ENCODE measurements around the gene TCTN2.

Gene TCTN2

GRCh38 chr12:123732251-123732650, 61.3 kb downstream of the TCTN2 start:
- Histone ChIP-seq H3K9me3 (ENCODE audit: severe bottlenecking) (no peaks in the 10 kb centered on the region), H3K36me3 (ENCODE audit: low read depth) (peaks cover 53% of the 10 kb centered on the region), H3K27ac (ENCODE audit: poor library complexity, severe bottlenecking) (no peak overlapping the region), H3K4me1 (ENCODE audit: insufficient read depth, poor library complexity, severe bottlenecking) (no peaks in the 10 kb centered on the region), H3K27me3 (ENCODE audit: insufficient read depth, poor library complexity, severe bottlenecking) (no peaks in the 10 kb centered on the region), H3K4me3 (ENCODE audit: severe bottlenecking) (no peak overlapping the region)
- no peak for TF ChIP-seq CTCF (IDR thresholded peaks at IDR 0.05; ENCODE audit: poor library complexity, severe bottlenecking)
- no peak for ATAC-seq (ENCODE audit: low read depth)
- DNase-seq (ENCODE audit: low spot score), result no peak

- Histone ChIP-seq H3K9me3 (ENCODE audit: severe bottlenecking) (no peaks in the 10 kb centered on the region), H3K27me3 (ENCODE audit: insufficient read depth, poor library complexity, severe bottlenecking) (no peaks in the 10 kb centered on the region), H3K27ac (ENCODE audit: poor library complexity, severe bottlenecking) (no peak overlapping the region), H3K4me3 (ENCODE audit: severe bottlenecking) (no peak overlapping the region), H3K36me3 (ENCODE audit: low read depth) (peaks cover 55% of the 10 kb centered on the region), H3K4me1 (ENCODE audit: insufficient read depth, poor library complexity, severe bottlenecking) (no peaks in the 10 kb centered on the region)
- TF ChIP-seq CTCF (IDR thresholded peaks at IDR 0.05; ENCODE audit: poor library complexity, severe bottlenecking), result no peak
- DNase-seq (ENCODE audit: low spot score) (no peak), ATAC-seq (ENCODE audit: low read depth) (no peak)
Measured at GRCh38 chr12:123733229-123733628, 62.3 kb downstream of the TCTN2 start.

- peaks cover 63% of the 10 kb centered on the region for H3K36me3 ChIP-seq (ENCODE audit: low read depth)
Measured at GRCh38 chr12:123734268-123734667, 63.4 kb downstream of the TCTN2 start.

GRCh38 chr12:123741937-123742572, 71.1 kb downstream of the TCTN2 start:
- Histone ChIP-seq H3K27ac (ENCODE audit: poor library complexity, severe bottlenecking) (no peak overlapping the region), H3K4me3 (ENCODE audit: severe bottlenecking) (no peak overlapping the region), H3K27me3 (ENCODE audit: insufficient read depth, poor library complexity, severe bottlenecking) (no peaks in the 10 kb centered on the region), H3K4me1 (ENCODE audit: insufficient read depth, poor library complexity, severe bottlenecking) (no peaks in the 10 kb centered on the region), H3K36me3 (ENCODE audit: low read depth) (peaks cover 42% of the 10 kb centered on the region), H3K9me3 (ENCODE audit: severe bottlenecking) (no peaks in the 10 kb centered on the region)
- DNase-seq (ENCODE audit: low spot score) (no peak), ATAC-seq (ENCODE audit: low read depth) (no peak)
- TF ChIP-seq CTCF (IDR thresholded peaks at IDR 0.05; ENCODE audit: poor library complexity, severe bottlenecking), result no peak

More at GRCh38 chr12:123734268-123734667, 63.4 kb downstream of the TCTN2 start:
- Histone ChIP-seq H3K4me3 (ENCODE audit: severe bottlenecking) (no peak overlapping the region), H3K4me1 (ENCODE audit: insufficient read depth, poor library complexity, severe bottlenecking) (no peaks in the 10 kb centered on the region), H3K27ac (ENCODE audit: poor library complexity, severe bottlenecking) (no peak overlapping the region), H3K27me3 (ENCODE audit: insufficient read depth, poor library complexity, severe bottlenecking) (no peaks in the 10 kb centered on the region), H3K9me3 (ENCODE audit: severe bottlenecking) (no peaks in the 10 kb centered on the region)
- DNase-seq (ENCODE audit: low spot score) (no peak), ATAC-seq (ENCODE audit: low read depth) (no peak)
- TF ChIP-seq CTCF (IDR thresholded peaks at IDR 0.05; ENCODE audit: poor library complexity, severe bottlenecking), result no peak

GRCh38 chr12:123743002-123743401, 72.1 kb downstream of the TCTN2 start:
- ATAC-seq (ENCODE audit: low read depth), result no peak
- Histone ChIP-seq H3K27me3 (ENCODE audit: insufficient read depth, poor library complexity, severe bottlenecking) (no peaks in the 10 kb centered on the region), H3K4me3 (ENCODE audit: severe bottlenecking) (no peak overlapping the region), H3K4me1 (ENCODE audit: insufficient read depth, poor library complexity, severe bottlenecking) (no peaks in the 10 kb centered on the region), H3K36me3 (ENCODE audit: low read depth) (peaks cover 37% of the 10 kb centered on the region), H3K9me3 (ENCODE audit: severe bottlenecking) (no peaks in the 10 kb centered on the region), H3K27ac (ENCODE audit: poor library complexity, severe bottlenecking) (no peak overlapping the region)
- TF ChIP-seq CTCF (IDR thresholded peaks at IDR 0.05; ENCODE audit: poor library complexity, severe bottlenecking), result no peak
- DNase-seq (ENCODE audit: low spot score), result no peak

Measured in RWPE2 (cell line).